GM21381 (cell line): ENCODE results near the gene TMEM79.

ENCODE experiments used
- ATAC-seq: cut with Tn5 transposase; IDR thresholded peaks from one replicate; pipeline ENCODE4 v1.9.1; 2021; ENCODE audit warnings: mild to moderate bottlenecking, moderate library complexity; ENCODE audit not compliant: unreplicated experiment

The TMEM79 gene

GRCh38 chr1:156262461-156263287 is 21.5 kb upstream of the TMEM79 start:
- ATAC-seq = no peak

GRCh38 chr1:156263288-156263655 is 20.9 kb upstream of the TMEM79 start:
- ATAC-seq = no peak

- no peak for ATAC-seq
Measured at GRCh38 chr1:156266051-156266450, 18.1 kb upstream of the TMEM79 start.

- no peak for ATAC-seq
Measured at GRCh38 chr1:156268336-156268735, 15.8 kb upstream of the TMEM79 start.

- no peak for ATAC-seq
Measured at GRCh38 chr1:156270314-156270713, 13.8 kb upstream of the TMEM79 start.

GRCh38 chr1:156276532-156276931 is 7.6 kb upstream of the TMEM79 start:
- no peak for ATAC-seq

- ATAC-seq = no peak
Measured at GRCh38 chr1:156276966-156277381, 7.2 kb upstream of the TMEM79 start.

GRCh38 chr1:156279837-156280236 is 4.3 kb upstream of the TMEM79 start:
- no peak for ATAC-seq

GRCh38 chr1:156281281-156281680 is 2.8 kb upstream of the TMEM79 start:
- no peak for ATAC-seq

- peak; percentile 13 for ATAC-seq
Measured at GRCh38 chr1:156281693-156282478, 2.2 kb upstream of the TMEM79 start.

- ATAC-seq = peak; percentile 74
Measured at GRCh38 chr1:156282479-156283222, 1.5 kb upstream of the TMEM79 start, which contains the start of gene SMG5. Gene SMG5, minus strand, starts transcription at chr1:156282825. Its CDS starts 145 bp downstream, at chr1:156282680.

- no peak for ATAC-seq
Measured at GRCh38 chr1:156283521-156283920, 604 bp upstream of the TMEM79 start.

- no peak for ATAC-seq
Measured at GRCh38 chr1:156284757-156285156, 632 bp downstream of the TMEM79 start.

GRCh38 chr1:156285437-156285836 is 1.3 kb downstream of the TMEM79 start:
- ATAC-seq = no peak

GRCh38 chr1:156286061-156286460 is 1.9 kb downstream of the TMEM79 start:
- no peak for ATAC-seq

- no peak for ATAC-seq
Measured at GRCh38 chr1:156289857-156290256, 5.7 kb downstream of the TMEM79 start.

GRCh38 chr1:156291226-156292061 is 7.3 kb downstream of the TMEM79 start:
- no peak for ATAC-seq

- no peak for ATAC-seq
Measured at GRCh38 chr1:156293098-156293434, 8.9 kb downstream of the TMEM79 start.

GRCh38 chr1:156293895-156294294 is 9.8 kb downstream of the TMEM79 start:
- no peak for ATAC-seq

GRCh38 chr1:156295391-156295947 is 11.3 kb downstream of the TMEM79 start, which contains the start of gene GLMP:
Gene GLMP, minus strand, starts transcription at chr1:156295679. Its CDS starts 34 bp downstream, at chr1:156295645.
- ATAC-seq = no peak
